SHP77 treated with DMSO at 0.1 percent for 48 hours (cell line): ENCODE measurements around the gene TRPM5.

Source experiments
- DNase-seq: peaks from one replicate; lab custom pipeline; 2025; lab: John Stamatoyannopoulos, UW

The TRPM5 gene

DNA sequence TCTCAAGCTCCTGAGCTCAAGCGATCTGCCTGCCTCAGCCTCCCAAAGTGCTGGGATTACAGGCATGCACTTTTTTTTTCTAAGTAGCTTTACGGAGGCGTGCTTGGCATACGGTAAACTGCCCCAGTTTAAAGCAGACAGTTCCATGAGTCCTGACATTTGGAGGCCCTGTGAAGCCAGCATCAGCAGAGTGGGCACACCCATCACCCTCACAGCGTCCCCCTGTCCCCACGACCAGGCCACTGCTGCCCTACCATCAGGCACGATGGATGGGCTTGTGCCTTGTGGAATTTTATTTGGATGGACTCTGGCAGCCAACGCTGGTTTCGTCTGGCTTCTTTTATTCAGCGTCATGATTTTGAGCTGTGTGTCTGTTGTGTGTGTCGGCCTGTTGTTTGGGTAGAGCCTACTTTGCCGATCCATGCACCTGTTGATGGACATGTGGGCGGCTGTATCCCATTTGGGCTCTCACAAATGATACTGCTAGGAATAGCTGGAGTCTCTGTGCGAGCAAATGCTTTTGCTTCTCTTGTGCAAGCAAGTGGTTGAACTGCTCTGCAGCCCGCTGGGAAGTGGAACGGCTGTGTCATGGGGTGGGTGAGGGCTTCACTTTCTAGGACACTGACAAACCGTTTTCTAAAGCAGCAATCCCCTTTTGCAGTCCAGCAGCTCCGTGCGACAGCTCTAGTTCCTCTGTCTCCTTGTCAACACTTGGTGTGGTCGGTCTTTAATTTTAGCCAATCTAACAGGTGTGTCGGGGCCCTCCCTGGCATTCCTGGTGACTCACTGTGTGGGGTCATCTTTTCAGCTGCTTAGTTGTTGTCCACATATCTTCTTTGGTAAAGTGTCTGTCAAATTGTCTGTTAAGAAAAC lies 24.3 kb upstream of the TRPM5 start:
- no peak for DNase-seq

DNA sequence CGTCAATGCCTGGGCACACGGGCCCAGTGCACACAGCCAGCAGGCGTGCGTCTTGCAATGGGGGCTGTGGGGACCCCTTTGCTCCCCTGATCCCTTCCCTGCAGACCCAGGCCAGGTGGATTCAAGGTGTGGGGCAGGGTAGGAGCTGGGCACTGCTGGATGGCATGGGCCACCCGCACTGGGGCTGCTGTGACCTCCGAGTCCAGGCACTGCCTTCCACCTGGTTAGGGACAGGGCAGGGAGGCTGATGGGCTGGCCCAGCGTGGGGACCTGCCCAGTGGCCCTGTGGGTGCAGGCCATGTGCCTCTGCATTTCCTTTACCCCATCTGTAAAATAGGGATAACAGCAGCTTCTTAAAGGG lies 23.4 kb upstream of the TRPM5 start:
- no peak for DNase-seq

DNA sequence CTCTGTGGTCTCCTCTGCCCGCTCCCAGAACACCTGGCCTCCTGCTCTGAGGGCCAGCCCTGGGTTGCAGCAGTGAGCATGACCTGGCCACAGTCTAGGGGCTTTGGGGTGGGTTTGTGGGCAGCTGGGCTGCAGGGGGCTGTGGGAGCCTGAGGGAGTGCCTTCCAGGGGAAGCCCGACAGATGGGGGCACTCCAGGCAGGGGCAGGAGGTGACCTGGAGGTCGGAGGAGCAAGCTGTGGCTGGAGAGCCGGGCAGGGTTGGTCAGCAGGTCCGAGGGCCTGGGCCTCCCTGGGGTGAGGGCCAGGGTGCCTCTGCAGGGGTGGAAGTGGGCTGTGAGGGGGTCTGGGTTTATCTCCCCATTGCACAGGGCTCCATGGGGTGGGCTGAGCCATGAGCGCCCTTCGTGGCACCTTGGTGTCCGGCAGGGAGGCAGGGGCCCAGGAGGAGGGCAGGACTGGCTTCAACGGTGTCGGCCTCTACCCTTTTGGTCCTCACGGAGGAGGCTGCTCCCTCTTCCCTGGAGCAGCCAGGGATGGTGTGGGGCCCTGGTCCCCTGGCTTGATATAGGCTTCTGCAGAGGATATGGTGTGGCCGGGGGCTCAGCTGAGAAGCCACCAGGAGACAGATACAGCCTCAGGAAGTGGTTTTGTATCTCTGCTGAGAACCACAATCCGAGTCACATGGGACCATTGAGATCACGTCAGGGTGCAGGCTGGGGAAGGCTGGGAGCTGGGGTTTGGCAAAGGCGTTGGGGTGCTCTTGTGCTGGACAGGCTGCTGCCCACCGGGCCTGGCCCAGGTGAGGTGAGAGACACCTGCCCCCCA lies 22.8 kb upstream of the TRPM5 start:
- no peak for DNase-seq

DNA sequence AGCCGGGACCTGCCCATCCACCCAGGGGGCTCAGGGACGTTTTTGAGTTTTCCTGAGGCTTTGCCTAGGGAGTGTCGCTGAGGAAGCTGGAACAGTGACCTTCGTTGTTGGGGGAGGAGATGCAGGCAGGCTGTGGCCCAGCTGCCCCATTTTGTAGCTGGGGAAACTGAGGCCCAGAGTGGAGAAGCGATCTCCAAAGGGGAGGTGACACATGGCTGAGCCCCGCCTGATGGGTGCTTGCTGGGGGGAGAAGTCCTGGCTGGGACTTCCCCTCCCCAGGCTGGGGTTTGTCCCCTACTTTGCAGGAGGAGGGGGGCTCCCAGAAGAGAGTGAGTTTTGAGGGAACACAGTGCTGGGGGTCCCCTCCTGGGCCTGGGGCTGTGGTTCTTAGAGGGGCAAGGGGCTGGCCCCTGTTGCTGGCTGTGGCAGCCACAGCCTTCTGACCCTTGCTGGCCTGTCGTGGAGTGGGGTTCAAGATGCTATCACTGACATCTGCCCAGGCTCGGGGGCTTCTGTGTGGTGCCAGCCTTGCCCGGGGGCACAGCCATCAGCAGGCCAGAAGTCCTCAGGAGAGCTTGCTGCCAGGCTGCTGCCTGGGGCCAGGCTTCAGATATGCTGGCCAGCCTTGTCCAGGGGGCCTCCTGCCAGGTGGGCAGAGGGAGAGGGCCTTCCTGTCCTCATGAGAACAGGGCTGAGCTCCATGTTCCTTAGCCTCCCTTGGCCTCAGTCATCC lies 21.9 kb upstream of the TRPM5 start:
- no peak for DNase-seq

DNA sequence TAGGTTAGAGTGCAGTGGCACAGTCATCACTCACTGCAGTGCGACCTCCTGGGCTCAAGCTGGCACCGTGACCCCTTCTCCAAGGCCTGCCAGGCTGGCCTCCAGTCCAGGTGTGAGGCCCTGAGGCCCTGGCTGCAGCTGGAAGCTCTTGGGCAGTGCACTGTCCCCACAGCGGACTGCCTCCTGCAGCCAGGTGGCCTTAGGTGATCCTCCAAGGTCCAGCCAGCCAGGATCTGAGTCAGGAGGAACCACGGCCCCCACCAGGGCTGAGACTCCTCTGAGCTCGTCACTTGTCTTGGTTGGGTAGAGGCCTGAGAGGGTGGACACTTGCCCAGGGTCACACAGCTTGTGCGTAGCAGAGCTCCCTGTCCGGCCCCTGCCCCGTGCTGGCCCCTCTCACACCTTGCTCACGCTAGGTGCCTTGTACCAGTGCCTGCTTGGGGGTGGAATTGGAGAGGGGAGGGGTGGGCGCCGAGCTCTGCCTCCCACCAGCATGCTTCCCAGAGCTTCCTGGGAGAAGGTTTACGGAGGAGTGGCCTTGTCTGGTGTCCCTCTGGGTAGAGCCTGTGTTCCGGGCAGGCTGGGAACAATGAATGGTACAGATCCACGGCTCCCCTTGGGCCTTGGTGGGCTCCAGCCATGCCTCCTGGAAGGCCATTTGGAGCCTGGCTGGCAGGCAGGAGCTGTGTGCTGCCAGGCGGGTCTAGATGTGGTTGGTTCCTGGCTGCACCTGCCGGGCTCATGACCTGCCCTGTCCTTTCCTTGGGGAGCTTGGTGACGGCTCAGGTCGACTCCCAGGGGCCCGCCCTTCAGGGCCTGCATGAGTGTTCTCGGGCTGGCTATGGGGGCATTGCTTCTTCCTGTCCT lies 21.1 kb upstream of the TRPM5 start:
- no peak for DNase-seq

DNA sequence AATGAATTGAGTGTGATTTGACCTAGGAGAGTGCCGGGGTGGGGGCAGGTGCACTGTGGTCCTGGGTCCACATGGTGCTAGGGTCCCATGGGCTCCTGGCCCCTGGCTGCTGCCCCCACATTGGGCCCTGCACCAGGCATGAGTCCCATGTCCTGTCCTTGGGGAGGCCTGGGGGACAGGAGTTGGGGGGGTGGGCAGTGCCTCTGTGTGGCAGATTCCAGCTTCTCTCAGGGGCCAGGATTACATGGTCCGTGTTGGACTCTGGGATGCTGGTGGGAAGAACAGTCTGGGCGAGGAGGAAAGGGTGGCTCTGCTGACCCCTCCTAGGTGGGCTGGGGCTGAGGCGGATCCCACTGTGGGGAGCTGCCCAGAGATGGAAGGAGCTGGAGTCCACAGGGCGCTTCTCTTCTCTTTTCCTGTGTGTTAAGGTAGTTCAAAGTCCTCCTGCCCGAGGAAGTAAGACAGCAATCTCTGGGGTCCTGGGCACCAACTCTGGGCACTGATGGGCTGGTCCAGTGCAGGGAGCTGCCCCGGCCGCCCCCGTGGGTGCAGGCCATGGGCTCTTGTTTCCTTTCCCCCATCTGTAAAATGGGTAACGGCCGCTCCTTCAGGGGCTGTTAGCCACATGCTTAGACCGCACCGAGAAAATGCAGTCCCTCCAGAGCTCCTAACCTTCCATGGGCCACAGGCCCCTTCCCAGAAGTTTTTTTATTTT lies 20.3 kb upstream of the TRPM5 start:
- no peak for DNase-seq

DNA sequence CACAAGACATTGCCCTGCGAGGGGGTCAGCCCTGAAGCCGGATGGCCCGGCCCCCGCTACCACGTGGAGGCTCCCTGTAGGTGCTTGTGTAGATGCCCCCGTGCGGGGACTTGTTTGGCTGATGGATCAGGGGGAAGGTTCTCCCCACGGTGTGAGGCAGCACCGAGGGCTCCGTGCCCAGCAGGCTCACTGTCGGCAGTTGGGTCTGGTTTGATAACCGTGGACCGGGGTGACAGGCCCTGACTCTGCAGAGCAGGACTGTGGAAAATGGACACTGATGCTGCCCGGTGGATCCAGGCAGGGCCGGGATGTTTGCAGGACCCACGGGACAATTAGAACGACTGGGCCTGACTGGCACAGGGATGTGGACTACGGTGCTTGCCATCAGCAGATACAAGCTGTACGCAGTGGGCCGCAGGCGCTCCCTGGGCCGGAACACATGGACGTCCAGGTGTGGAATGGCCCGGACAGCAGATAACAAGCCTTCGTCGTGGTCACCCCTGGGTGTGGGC lies 19.5 kb upstream of the TRPM5 start:
- no peak for DNase-seq

DNA sequence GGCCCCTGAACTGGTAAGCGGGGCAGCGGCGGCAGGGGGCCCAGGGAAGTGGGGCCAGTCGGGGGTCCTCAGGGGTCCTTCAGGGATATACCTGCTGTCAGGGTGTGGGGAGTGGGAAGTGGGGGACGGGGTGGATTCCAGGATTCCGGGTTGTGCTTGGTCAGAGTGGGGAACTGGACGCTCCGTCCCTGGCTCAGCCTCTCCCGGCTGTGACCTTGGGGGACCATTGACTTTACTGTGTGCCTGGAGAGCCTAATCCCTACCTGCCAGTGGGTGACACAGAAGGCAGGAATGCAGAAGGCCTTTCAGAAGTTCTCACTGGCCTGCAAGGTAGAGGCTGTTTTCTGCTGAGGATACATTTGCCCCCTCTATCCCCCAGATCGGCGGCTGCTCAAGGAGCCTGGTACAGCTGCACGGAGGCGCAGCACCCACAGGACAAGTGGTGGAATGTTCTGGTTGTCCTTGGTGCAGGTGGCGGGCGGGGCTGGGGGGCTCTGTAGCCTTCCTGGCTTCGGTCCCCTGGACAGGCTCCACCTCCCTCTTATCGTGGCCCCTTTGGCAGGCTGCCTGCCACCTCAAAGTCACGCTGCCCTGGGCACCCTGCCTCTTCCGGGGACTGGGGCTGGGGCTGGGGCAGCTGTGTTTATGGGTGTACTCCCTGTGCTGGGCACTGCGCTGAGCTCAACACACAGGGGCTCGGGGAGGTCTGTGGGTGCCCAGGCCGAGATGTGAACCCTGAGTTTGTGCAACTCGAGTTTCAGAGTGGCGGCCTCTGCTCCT lies 18.9 kb upstream of the TRPM5 start:
- DNase-seq, result no peak

DNA sequence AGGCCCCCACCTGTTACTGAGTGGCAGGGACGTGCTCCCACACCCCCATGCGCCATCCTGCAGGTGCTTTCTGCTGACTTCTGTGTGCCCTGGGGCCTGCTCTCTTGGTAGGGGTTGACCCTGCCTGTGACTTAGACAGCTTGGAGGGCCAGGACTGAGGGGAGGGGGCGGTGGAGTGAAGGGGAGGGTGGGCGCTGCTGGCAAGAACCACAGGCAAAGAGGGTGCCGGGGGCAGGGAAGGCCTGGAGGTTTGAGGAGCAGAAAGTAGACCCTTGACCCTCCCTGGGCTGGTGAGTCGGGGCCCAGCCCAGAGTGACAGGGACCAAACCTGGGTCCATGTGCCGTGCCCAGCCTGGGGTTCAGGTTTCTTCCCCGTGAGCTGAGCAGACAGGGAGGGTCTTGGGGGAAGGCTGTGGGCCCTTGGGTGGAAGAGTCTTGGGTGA lies 18.2 kb upstream of the TRPM5 start:
- DNase-seq, result no peak

DNA sequence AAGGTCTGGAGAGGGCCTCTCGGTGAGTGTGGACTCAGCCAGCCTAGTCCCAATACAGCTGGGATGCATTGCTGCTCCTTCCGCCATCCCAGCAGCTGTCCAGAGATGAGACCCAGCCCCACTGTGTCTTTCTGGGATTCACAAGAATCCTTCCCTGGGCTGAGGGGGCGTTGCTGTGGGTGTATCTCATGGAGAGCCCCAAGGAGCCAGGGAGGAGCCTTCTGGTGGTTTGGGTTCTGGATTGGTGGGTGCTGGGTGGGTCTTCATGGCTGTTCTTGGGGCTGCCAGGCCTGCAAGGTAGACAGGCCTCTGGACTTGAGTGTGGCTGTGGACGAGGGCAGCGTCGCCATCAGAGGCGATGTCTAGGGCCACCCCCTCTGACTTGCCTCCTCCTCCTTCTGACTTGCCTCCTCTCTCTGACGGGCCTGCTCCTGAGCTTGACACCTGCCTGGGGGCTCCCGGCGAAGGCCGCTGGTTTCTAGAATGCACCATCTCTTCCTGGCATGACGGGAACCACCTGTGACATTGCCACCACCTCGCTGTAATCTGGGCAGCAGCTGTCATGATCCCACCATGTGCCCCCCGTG lies 17.7 kb upstream of the TRPM5 start:
- DNase-seq, result no peak

DNA sequence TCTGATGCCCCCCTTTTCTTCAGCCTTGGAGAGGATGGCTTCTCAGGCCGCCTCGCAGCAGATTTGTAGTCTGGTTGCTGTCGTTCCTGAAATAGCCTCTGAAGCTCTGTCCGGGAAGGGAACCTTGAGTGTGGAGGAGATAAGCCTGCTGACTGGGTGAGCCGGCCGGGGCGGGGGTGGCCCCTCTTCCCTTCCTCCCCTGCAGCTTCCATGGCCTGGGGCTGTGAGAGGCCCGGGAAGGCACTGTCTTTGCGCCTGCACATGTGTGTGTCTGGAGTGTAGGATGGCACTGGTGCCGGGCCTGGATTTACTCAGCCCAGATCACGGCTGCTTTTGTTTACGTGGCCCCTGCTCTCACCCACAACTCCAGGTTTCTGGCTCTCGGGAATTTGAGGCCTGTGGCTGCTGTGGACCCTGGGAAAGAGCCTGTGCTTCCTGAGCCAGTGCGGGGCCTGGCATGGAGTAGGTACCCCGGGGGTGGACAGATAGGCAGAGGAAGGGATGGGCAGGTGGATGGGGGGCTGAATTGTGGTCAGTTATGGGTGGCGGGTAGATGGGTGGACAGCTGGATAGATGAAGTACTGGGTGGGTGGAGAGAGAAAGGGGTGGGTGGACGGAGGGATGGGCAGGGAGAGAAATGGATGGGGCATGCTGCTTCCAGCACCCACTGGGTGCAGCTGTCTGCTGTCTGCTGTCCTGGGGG lies 17.1 kb upstream of the TRPM5 start:
- DNase-seq, result no peak

DNA sequence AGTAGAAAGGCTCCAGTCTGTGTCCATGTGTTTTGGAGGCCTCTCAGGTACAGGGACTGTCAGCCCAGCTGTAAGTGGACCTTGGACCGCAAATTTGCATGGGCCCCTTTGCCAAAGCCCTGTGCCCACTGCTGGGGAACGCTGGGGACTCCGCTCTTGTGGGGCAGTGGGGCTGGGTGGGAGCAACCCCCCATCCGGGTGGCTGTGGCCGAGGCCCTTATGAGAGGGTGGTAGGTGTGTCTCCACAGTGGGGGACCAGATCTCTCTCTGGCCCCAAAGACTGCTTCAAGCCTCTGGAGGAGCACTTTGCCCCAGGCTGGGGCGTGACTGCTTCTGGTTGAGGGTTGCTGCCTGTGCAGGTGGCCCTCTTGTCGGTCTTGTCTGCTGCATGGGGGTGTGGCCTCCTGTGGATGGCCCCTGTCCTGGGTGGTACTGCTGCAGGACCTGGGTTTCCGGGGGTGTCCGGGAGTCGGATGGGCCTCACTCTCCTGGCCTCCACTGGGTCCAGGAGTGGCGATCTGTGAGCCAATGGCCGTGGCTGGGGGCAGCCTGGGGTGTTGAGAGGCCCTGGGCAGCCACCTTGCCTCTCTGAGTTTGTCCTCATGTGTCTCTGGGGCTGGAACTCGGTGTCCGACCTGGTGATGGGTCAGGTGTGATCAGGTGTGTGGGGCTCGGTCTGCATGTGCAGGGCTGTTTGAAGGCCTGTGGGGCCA lies 16.4 kb upstream of the TRPM5 start:
- no peak for DNase-seq

DNA sequence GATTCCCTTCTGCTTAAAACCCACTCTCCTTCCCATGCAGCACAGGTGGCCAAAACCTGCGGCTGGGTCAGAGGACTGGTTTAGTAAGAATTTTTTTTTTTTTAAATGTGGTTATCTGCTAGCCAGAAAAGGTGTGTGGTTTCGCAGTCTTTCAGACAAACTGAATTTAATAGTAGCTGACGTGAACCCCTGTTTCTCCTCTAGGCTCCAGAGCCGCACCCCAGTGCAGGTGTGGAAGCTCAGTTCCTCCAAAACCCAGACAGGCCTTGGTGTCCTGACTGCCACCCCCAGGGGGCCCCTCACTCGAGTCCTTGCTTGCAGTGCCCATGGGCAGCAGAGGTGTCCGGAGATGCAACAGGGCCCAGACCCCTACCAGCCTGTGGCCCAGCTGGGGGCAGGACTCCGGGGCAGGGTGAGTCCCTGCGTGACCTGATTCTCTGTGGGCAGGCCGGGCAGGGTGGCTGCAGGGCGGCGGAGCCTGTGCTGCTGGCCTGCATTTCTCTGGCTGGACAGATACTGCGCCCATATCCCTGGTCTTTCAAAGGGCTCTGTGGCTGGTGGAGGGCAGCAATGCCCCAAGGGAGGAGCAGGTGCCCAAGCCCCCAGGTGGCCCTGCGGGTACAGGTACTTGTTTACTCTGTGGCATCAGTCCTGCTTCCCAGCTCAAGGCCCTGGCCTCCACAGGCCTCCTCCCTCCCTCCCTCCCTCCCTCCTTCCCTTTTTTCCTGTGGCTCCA lies 15.7 kb upstream of the TRPM5 start:
- no peak for DNase-seq

DNA sequence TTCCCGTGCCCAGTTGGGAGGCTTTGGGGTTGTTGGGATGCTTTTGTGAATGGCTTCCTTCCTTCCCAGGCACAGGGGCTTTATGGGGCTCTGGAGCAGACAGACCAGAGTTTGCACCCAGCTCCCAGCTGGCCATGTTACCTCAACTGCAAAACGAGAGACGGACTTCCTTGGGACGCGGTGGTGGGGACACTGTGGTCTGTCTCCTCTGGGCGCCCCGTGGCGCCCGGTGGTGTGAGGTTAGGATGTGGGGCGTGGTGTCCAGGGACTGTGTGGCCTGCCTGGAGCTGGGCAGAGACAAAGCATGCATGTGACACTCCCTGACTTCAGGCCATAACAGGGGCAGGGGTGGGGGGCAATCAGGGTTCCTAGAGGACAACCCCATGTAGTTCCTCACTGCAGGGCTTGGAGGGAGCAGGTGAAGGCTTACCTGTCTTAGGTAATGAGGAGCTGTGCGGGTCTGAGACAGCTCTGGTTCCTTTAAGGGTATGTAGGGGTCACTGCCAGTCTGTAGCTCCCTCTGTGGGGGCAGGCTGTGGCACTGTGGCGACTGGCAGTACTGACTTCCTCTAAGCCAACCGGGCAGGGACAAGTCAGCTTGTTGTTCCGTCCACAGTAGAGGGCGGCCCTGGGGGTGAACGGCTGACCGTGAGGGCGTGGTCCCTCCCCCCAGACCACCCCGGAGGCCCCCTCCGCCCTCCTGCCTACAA lies 14.9 kb upstream of the TRPM5 start:
- DNase-seq, result no peak

DNA sequence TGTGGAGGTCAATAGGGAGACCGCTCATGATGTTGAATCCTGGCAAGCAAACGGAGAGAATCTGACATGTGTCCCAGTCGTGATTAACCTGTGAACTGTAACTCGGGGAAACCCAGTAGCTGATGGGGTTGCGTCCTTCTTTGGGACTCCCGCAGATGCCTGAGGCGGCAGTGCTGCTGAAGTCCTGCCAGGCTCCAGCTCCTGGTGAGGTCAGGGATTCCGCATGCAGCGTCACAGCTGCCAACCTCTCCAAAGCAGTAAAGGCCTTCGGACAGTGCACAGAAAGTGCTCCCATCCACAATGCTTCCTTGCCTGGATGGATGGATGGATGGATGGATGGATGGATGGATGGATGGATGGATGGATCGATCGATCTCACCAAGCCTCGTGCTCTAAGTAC lies 14.0 kb upstream of the TRPM5 start:
- DNase-seq, result no peak

DNA sequence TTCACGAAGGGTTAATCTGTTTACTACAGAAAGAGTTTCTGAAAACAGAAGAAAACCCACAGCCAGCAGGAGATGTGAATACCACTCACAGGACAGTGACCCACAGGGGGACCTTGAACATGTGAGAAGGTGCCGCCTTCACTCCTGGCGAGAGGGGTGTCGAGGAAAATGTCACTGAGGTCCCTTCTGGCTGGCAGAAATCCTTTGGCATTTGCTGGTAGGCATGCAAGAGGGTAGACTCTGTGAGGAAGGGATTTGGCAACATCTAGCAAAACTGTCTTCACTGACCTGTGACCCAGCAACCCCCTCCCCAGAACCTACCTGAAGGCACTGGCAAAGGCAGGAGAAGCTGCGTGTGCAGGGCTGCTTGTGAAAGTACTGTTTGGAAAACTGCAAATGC lies 9.1 kb upstream of the TRPM5 start:
- DNase-seq, result no peak
